T-helper 17 cell (primary cell): ENCODE data around the gene FLT3. TPM values are rescaled to one million over a fixed set of nuclear protein-coding genes. Genes with fewer than 3 reads are reported as not detected.
"Not testable (repeated sequence)": the region's sequence is repeated elsewhere in the genome, so short reads cannot be mapped to it uniquely, and the experiment has no call there.

Experiments used
- ATAC-seq: fragments of 150-1000 bp; cut with Tn5 transposase; 2 replicates; pipeline ENCODE4 v1.10.0; 2021; ENCODE audit warnings: mild to moderate bottlenecking, moderate library complexity
- DNase-seq, 3 donors: peaks; one replicate each; pipeline versions ENCODE4 v3.0.0 to v3.0.0-alpha.2; 2020 to 2021
- H3K9me3 ChIP-seq: one replicate; pipeline ENCODE4 v1.7.0; 2013; ENCODE audit warnings: low read length, mild to moderate bottlenecking; ENCODE audit not compliant: control insufficient read depth, poor library complexity, severe bottlenecking
- H3K27ac Mint-ChIP-seq: one replicate; pipeline ENCODE4 v1.8.0; 2022; ENCODE audit warnings: mild to moderate bottlenecking, moderate library complexity, mixed read lengths
- H3K27me3 Mint-ChIP-seq: one replicate; pipeline ENCODE4 v1.8.0; 2022; ENCODE audit warnings: mixed read lengths
- H3K36me3 Mint-ChIP-seq: one replicate; pipeline ENCODE4 v1.8.0; 2022; ENCODE audit warnings: low read depth, mixed read lengths
- H3K4me1 Mint-ChIP-seq: one replicate; pipeline ENCODE4 v1.8.0; 2022; ENCODE audit warnings: mild to moderate bottlenecking, mixed read lengths
- H3K4me3 Mint-ChIP-seq: one replicate; pipeline ENCODE4 v1.8.0; 2022; ENCODE audit warnings: mild to moderate bottlenecking, moderate library complexity, mixed read lengths
- total RNA-seq, 4 donors: library from RNA in 2 of 4; stranded (reverse) in 2 of 4; gene quantifications; one replicate each; pipeline ENCODE4 v1.2.3 and lab custom pipeline; 2022 to 2026

Gene FLT3
- total RNA-seq, 2 donors from 2014 or later: 0.22 to 0.70 TPM

GRCh38 chr13:28027607-28028364 is 72.6 kb downstream of the FLT3 start:
- DNase-seq: no peak
- H3K4me3 Mint-ChIP-seq: no peak overlapping the region

DNA sequence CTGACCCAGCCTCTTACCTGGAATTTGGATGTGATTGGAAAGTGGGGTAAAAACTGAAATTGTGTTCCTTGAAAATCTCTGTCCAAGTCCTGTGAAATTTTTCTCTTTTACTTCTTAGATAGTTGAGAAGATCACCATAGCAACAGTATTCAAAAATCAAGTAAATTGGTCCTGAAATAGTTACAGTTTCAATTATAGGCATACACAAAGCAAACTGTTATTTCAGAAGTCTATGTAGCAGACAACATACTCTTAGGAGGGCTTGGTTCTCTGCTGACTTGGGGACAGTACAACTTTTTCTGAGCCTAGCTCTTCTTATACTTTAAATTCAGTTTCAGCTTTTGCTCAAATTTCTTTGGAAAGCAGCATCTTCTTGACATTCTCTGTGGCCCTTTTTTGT is 73.3 kb downstream of the FLT3 start:
- Mint-ChIP-seq H3K36me3 (peaks cover 9% of the 10 kb centered on the region), H3K4me3 (no peak overlapping the region), H3K4me1 (peaks cover 5% of the 10 kb centered on the region), H3K27me3 (peaks cover 29% of the 10 kb centered on the region), H3K27ac (no peak overlapping the region)
- ATAC-seq: no peak
- H3K9me3 ChIP-seq: no peaks in the 10 kb centered on the region
- no peak for DNase-seq

More at GRCh38 chr13:28027607-28028364, 72.6 kb downstream of the FLT3 start:
- Mint-ChIP-seq H3K36me3 (peaks cover 5% of the 10 kb centered on the region), H3K27me3 (peaks cover 36% of the 10 kb centered on the region), H3K27ac (no peak overlapping the region), H3K4me1 (no peaks in the 10 kb centered on the region)
- peak; percentile 60 for ATAC-seq
- no peaks in the 10 kb centered on the region for H3K9me3 ChIP-seq

GRCh38 chr13:28026508-28026907 is 73.9 kb downstream of the FLT3 start:
- peaks cover 23% of the 10 kb centered on the region for H3K27me3 Mint-ChIP-seq
- H3K4me3 Mint-ChIP-seq: no peak overlapping the region
- H3K27ac Mint-ChIP-seq: no peak overlapping the region
- no peak for ATAC-seq
- H3K4me1 Mint-ChIP-seq: peaks cover 5% of the 10 kb centered on the region
- H3K36me3 Mint-ChIP-seq: peaks cover 8% of the 10 kb centered on the region
- H3K9me3 ChIP-seq: no peaks in the 10 kb centered on the region
- no peak for DNase-seq

- H3K4me3 Mint-ChIP-seq: no peak overlapping the region
- no peak for DNase-seq
- H3K27me3 Mint-ChIP-seq: peaks cover 20% of the 10 kb centered on the region
- H3K27ac Mint-ChIP-seq: no peak overlapping the region
- H3K36me3 Mint-ChIP-seq: peaks cover 11% of the 10 kb centered on the region
- ATAC-seq: no peak
- no peaks in the 10 kb centered on the region for H3K9me3 ChIP-seq
- peaks cover 7% of the 10 kb centered on the region for H3K4me1 Mint-ChIP-seq
Measured at GRCh38 chr13:28022848-28023518, 77.4 kb downstream of the FLT3 start.

GRCh38 chr13:28014301-28014700 is 86.1 kb downstream of the FLT3 start:
- DNase-seq (no peak), ATAC-seq (no peak)
- peaks cover 5% of the 10 kb centered on the region for H3K4me1 Mint-ChIP-seq
- peaks cover 6% of the 10 kb centered on the region for H3K36me3 Mint-ChIP-seq
- H3K27ac Mint-ChIP-seq: no peak overlapping the region
- no peaks in the 10 kb centered on the region for H3K9me3 ChIP-seq
- no peak overlapping the region for H3K4me3 Mint-ChIP-seq
- peaks cover 42% of the 10 kb centered on the region for H3K27me3 Mint-ChIP-seq

- no peaks in the 10 kb centered on the region for H3K9me3 ChIP-seq
- no peak overlapping the region for H3K4me3 Mint-ChIP-seq
- DNase-seq (no peak), ATAC-seq (no peak)
- H3K27ac Mint-ChIP-seq: no peak overlapping the region
- H3K4me1 Mint-ChIP-seq: peaks cover 8% of the 10 kb centered on the region
- H3K36me3 Mint-ChIP-seq: peaks cover 3% of the 10 kb centered on the region
- peaks cover 42% of the 10 kb centered on the region for H3K27me3 Mint-ChIP-seq
Measured at GRCh38 chr13:28013482-28013881, 86.9 kb downstream of the FLT3 start.

GRCh38 chr13:28012896-28013295 is 87.5 kb downstream of the FLT3 start:
- DNase-seq: no peak
- H3K4me3 Mint-ChIP-seq: no peak overlapping the region
- H3K36me3 Mint-ChIP-seq: peaks cover 3% of the 10 kb centered on the region
- H3K27me3 Mint-ChIP-seq: peaks cover 36% of the 10 kb centered on the region
- H3K9me3 ChIP-seq: no peaks in the 10 kb centered on the region
- ATAC-seq: peak; percentile 51
- no peak overlapping the region for H3K27ac Mint-ChIP-seq
- H3K4me1 Mint-ChIP-seq: peaks cover 8% of the 10 kb centered on the region

DNA sequence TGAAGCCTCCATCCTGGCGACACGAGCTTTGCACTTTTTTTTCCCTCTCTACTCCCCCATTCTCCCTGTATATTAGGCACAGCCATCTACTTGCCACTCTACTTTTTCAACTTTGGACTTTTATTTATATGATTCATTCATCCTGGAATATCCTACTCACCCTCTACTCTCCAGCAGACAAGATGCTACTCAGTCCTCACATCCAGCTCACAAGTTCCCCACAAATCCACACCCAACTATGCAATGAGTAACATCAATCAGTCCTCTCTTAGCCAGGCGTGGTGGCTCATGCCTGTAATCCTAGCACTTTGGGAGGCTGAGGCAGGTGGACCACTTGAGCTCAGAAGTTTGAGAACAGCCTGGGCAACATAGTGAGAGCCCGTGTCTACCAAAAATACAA is 88.0 kb downstream of the FLT3 start:
- H3K27ac Mint-ChIP-seq: no peak overlapping the region
- DNase-seq: no peak
- peaks cover 31% of the 10 kb centered on the region for H3K27me3 Mint-ChIP-seq
- ATAC-seq: no peak
- H3K4me1 Mint-ChIP-seq: peaks cover 8% of the 10 kb centered on the region
- H3K36me3 Mint-ChIP-seq: peaks cover 3% of the 10 kb centered on the region
- no peaks in the 10 kb centered on the region for H3K9me3 ChIP-seq
- no peak overlapping the region for H3K4me3 Mint-ChIP-seq

- H3K9me3 ChIP-seq: no peaks in the 10 kb centered on the region
- Mint-ChIP-seq H3K36me3 (peaks cover 3% of the 10 kb centered on the region), H3K27ac (no peak overlapping the region), H3K4me3 (no peak overlapping the region), H3K4me1 (peaks cover 8% of the 10 kb centered on the region), H3K27me3 (peaks cover 31% of the 10 kb centered on the region)
- DNase-seq (no peak), ATAC-seq (no peak)
Measured at GRCh38 chr13:28010046-28010445, 90.3 kb downstream of the FLT3 start.

DNA sequence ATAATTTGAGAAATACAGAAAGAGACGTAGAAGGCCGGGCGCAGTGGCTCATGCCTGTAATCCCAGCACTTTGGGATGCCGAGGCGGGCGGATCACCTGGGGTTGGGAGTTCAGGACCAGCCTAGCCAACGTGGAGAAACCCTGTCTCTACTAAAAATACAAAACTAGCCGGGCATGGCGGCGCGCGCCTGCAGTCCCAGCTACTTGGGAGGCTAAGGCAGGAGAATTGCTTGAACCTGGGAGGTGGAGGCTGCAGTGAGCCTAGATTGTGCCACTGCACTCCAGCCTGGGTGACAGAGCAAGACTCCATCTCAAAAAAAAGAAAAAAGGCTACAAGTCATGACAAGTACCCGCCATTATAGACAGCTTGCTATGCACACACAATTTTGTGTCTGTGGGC is 95.4 kb downstream of the FLT3 start:
- peaks cover 19% of the 10 kb centered on the region for H3K27me3 Mint-ChIP-seq
- not testable (repeated sequence) for H3K4me1 Mint-ChIP-seq, H3K36me3 Mint-ChIP-seq, DNase-seq, ATAC-seq, H3K27ac Mint-ChIP-seq, H3K4me3 Mint-ChIP-seq, H3K9me3 ChIP-seq

GRCh38 chr13:28002886-28003698 is 97.3 kb downstream of the FLT3 start:
- Mint-ChIP-seq H3K4me3 (no peak overlapping the region), H3K36me3 (peaks cover 2% of the 10 kb centered on the region), H3K4me1 (no peaks in the 10 kb centered on the region), H3K27ac (no peak overlapping the region), H3K27me3 (peaks cover 7% of the 10 kb centered on the region)
- DNase-seq (no peak), ATAC-seq (no peak)
- no peaks in the 10 kb centered on the region for H3K9me3 ChIP-seq

DNA sequence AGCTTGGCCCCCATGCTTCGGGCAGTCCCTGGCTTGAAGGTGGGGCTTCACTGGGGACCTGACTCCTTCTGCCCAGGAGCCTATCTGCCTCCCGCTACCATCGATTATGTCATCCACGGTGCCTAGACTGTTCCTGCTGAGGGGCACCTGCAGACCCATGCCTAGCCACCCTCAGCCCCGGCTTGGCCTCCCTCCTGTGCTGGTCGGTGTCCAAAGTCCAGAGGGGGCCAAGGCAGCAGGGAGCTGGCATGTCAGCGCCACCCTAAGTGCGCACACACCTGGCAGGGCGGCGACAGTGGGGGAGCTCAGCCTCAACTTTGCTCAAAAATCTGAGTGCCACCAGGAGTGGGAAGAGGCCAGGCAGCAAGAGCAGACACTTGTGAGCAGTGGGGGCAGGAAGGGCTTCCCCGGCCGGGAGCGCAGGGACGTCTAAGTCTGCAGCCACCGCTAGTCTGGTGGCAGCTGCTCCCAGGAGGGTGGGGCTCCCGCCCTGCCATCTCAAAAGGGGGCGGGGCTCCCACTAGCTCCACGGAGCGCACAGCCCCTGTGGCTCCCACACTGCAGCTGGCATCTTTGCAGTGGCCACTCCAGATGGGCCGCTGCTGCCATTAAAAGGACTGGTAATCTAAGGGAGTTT is 98.4 kb downstream of the FLT3 start:
- H3K27me3 Mint-ChIP-seq: peaks cover 7% of the 10 kb centered on the region
- no peak overlapping the region for H3K27ac Mint-ChIP-seq
- H3K4me1 Mint-ChIP-seq: no peaks in the 10 kb centered on the region
- no peak overlapping the region for H3K4me3 Mint-ChIP-seq
- no peaks in the 10 kb centered on the region for H3K9me3 ChIP-seq
- H3K36me3 Mint-ChIP-seq: peaks cover 2% of the 10 kb centered on the region
- DNase-seq: no peak
- ATAC-seq: no peak

DNA sequence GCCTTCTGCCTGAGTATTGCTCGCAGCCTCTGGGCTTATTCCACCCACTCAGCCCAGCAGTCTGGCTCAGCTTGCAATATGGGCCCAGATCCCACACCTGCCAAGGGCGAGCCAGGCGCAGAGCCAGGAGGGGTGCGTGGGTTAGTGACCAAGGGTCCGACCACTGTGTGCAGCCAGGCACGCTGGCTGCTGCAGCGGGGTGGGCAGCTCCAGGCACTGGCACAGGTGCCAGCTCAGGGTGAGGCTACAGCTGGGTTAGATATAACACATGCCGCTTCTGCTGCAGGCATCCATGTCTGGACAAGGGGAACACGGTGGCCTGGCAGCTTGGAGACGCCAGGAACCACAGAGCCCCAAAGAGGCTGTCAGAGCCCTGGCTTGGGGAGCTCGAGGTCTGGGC is 99.3 kb downstream of the FLT3 start:
- no peak for DNase-seq
- Mint-ChIP-seq H3K4me1 (no peaks in the 10 kb centered on the region), H3K27ac (no peak overlapping the region), H3K27me3 (peaks cover 7% of the 10 kb centered on the region), H3K4me3 (no peak overlapping the region), H3K36me3 (peaks cover 2% of the 10 kb centered on the region)
- no peaks in the 10 kb centered on the region for H3K9me3 ChIP-seq
- no peak for ATAC-seq
